Testis (tissue), 2 donors: ENCODE measurements around the gene PRM2.

Experiments
- POLR2A ChIP-seq: fragments of 450-650 bp; IDR thresholded peaks from one replicate; pipeline ENCODE4 v1.6.1; 2017; ENCODE audit warnings: antibody characterized with exemption, mild to moderate bottlenecking, moderate library complexity
- TF ChIP-seq, protein P1 (sequence below), 3 experiments: fragments of 450-650 bp in 2 of 3; fragments of 200-600 bp in 1 of 3; sonication (generic) in 1 of 3; IDR thresholded peaks; one replicate each; pipeline ENCODE4 v1.5.1; 2016 to 2019; ENCODE audit warnings: antibody characterized with exemption in 3 of 3, mild to moderate bottlenecking in 2 of 3, moderate library complexity in 1 of 3

DNA sequence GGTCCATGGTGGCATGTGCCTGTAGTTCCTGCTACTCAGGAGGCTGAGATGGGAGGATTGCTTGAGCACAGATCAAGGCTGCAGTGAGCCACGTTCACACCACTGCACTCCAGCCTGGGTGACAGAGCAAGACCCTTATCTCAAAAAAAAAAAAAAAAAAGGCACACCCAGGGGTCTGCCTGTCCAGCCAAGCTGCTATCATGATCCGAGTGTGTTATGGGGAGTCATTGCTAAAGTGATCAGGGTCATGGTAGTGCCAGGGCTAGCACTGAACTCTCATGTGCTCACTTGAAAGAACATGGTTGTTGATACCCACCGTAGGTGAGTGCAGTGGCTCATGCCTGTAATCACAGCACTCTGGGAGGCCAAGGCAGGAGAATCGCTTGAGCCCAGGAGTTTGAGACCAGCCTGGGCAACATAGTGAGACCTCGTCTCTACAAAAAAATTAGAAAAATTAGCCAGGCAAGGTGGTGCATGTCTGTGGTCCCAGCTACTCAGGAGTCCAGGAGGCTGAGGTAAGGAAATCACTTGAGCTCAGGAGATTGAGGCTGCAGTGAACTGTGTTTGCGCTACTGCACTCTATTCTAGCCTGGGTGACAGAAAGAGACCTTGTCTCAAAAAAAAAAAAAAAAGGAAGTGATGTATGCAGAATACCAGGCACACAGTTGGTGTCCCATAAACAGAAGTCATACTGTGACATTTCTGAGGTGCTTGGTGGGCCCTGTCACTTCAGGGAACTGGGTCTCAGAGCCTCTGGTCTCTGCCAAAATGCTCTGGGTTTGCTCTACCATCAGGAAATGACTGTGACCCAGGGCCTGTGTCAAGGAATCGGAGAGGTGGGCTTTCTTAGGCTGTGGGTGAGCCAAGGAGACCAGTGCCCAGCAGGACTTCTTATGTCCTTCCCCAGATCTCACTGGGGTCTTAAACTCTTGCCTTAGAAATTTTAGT lies 2.7 kb upstream of the PRM2 start:
- TF ChIP-seq, protein P1, sequence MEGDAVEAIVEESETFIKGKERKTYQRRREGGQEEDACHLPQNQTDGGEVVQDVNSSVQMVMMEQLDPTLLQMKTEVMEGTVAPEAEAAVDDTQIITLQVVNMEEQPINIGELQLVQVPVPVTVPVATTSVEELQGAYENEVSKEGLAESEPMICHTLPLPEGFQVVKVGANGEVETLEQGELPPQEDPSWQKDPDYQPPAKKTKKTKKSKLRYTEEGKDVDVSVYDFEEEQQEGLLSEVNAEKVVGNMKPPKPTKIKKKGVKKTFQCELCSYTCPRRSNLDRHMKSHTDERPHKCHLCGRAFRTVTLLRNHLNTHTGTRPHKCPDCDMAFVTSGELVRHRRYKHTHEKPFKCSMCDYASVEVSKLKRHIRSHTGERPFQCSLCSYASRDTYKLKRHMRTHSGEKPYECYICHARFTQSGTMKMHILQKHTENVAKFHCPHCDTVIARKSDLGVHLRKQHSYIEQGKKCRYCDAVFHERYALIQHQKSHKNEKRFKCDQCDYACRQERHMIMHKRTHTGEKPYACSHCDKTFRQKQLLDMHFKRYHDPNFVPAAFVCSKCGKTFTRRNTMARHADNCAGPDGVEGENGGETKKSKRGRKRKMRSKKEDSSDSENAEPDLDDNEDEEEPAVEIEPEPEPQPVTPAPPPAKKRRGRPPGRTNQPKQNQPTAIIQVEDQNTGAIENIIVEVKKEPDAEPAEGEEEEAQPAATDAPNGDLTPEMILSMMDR (IDR thresholded peaks at IDR 0.05), result no peak
- no peak for TF ChIP-seq POLR2A
